ENCODE results near the gene SCN5A. TPM values are rescaled to one million over a fixed set of nuclear protein-coding genes. Genes with fewer than 3 reads are reported as not detected.

SCN5A gene
- total and polyA plus RNA-seq, 2 of the 13 experiments (the other 11 are each of a cell fraction or from before 2014, with no cell fraction given): 0.22 TPM; not detected in 1

DNA sequence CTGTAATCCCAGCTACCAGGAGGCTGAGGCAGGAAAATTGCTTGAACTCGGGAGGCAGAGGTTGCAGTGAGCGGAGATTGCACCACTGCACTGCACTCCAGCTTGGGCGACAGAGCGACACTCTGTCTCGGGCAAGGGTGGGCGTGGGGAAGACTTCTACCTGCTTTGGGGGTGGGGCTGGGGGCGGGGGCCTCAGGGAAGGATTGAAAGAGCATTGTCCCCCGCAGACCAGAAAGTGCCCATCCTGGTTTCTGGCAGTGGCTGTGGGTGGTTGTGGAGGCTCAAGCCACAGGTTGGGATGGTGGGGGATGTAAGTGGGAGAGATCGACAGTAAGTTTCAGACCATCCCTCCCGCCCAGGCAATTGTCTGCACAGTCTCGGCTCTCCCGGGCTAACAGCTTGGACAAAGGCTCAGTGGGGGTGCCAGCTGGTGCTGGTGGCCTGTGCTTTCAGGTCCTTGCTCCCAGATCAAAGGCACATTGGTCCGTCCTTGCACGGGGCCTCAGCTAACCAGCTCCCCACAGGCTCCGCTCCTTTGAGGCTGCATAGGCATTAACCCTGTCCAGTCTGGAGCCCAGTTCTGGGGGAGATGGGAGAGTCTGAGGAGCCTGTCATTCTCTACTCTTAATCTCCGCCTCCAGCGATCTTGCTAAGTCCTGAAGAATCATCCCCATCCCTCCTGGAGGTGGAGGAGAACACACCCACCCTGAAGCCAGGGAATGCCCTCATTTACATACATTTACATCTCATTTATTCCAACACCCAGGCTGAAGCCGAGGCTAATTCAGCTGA is 8.6 kb downstream of the SCN5A start:
- Histone ChIP-seq H2AFZ (ENCODE audit: low read length) (no peak overlapping the region), H4K20me1 (ENCODE audit: insufficient read depth, low read length) (no peaks in the 10 kb centered on the region), H3K4me1 (ENCODE audit: insufficient read depth, low read length) (no peaks in the 10 kb centered on the region), H3K36me3 (replicated peaks in 1 of 2; ENCODE audit: control insufficient read depth in 1 of 2, insufficient read depth in 2 of 2, low read length in 2 of 2) (no peaks in the 10 kb centered on the region), H3K9me3 (ENCODE audit: low read length) (no peaks in the 10 kb centered on the region), H3K79me2 (ENCODE audit: insufficient read depth, low read length) (no peaks in the 10 kb centered on the region), H3K4me3 (replicated peaks in 1 of 3; ENCODE audit: insufficient read depth in 1 of 3, low read depth in 2 of 3, low read length in 3 of 3) (no peak overlapping the region), H3K4me2 (ENCODE audit: low read depth, low read length) (no peak overlapping the region), H3K27me3 (ENCODE audit: control insufficient read depth in 1 of 2, insufficient read depth in 2 of 2, low read length in 2 of 2) (peaks cover 8 to 75% of the 10 kb centered on the region in 2 experiments; a peak in 4 of 5 replicates), H3K9ac (ENCODE audit: insufficient read depth, low read depth, low read length) (no peak overlapping the region), H3K27ac (ENCODE audit: extremely low read length, insufficient read depth, low read length) (no peak overlapping the region)
- in situ Hi-C loops (cut with HindIII; ENCODE audit: extremely low pct_ligation_motif_present, low pct_unique_long_range_greater_than_20kb): loop anchor here (10.0 kb wide), 1 partner anchor 204 kb away; no protein-coding TSS in a partner anchor
- no peak for FAIRE-seq
- no TSS peak for BruUV-seq (replicated peaks)
- ChIA-PET CTCF (ENCODE audit: low intra/inter-chr PET ratio, low total read pairs) (no interaction called here), POLR2A (no interaction called here)
- 13% methylated on average over 9 of the region's 18 CpGs for WGBS (ENCODE audit: low lambda C conversion rate)
- DNase-seq (ENCODE audit: low spot score): no peak
- ATAC-seq: no peak; the same call in 2 of the 3 replicates
- intact Hi-C loops (cut with micrococcal nuclease; ENCODE audit: unreplicated experiment): no loop called here
- peak; percentile 61; the same call in 1 of the 2 replicates for TF ChIP-seq ZNF652 (CRISPR knock-in tag; IDR thresholded peaks at IDR 0.05; ENCODE audit: borderline replicate concordance, low read depth)
- no peak for TF ChIP-seq NFATC3 (CRISPR knock-in tag; IDR thresholded peaks at IDR 0.05)

DNA sequence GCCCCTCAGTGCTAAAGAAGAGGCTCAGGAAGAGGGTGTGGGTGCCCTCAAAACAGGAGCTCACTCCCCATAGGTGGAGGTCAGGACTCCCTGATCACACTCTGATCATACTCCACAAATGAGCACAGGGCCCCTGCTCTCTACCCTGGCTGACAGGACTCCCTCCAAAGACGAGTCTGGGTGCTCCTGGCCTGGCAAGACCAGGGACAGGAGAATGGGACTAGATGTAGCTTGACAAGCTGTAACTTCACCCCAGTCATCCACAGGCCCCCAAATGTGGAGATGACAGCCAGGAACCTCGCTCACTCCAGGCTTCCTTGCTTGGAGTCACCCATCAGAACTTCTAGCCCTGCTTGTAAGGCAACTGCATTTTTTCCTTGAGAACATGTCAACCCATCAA is 11.1 kb downstream of the SCN5A start:
- Histone ChIP-seq H3K9ac (ENCODE audit: insufficient read depth, low read depth, low read length) (no peak overlapping the region), H3K4me3 (replicated peaks in 1 of 3; ENCODE audit: insufficient read depth in 1 of 3, low read depth in 2 of 3, low read length in 3 of 3) (no peak overlapping the region), H3K4me1 (ENCODE audit: insufficient read depth, low read length) (peaks cover 10% of the 10 kb centered on the region; the same call in 1 of the 2 replicates), H3K4me2 (ENCODE audit: low read depth, low read length) (no peak overlapping the region), H4K20me1 (ENCODE audit: insufficient read depth, low read length) (no peaks in the 10 kb centered on the region), H3K79me2 (ENCODE audit: insufficient read depth, low read length) (no peaks in the 10 kb centered on the region), H3K27me3 (ENCODE audit: control insufficient read depth in 1 of 2, insufficient read depth in 2 of 2, low read length in 2 of 2) (peaks cover 12 to 71% of the 10 kb centered on the region in 2 experiments; a peak in 4 of 5 replicates), H3K9me3 (ENCODE audit: low read length) (no peaks in the 10 kb centered on the region), H3K27ac (ENCODE audit: extremely low read length, insufficient read depth, low read length) (no peak overlapping the region), H2AFZ (ENCODE audit: low read length) (no peak overlapping the region), H3K36me3 (replicated peaks in 1 of 2; ENCODE audit: control insufficient read depth in 1 of 2, insufficient read depth in 2 of 2, low read length in 2 of 2) (no peaks in the 10 kb centered on the region)
- ChIA-PET POLR2A (no interaction called here), CTCF (ENCODE audit: low intra/inter-chr PET ratio, low total read pairs) (no interaction called here)
- in situ Hi-C loops (cut with HindIII; ENCODE audit: extremely low pct_ligation_motif_present, low pct_unique_long_range_greater_than_20kb) (no loop called here), intact Hi-C loops (cut with micrococcal nuclease; ENCODE audit: unreplicated experiment) (no loop called here)
- BruUV-seq (replicated peaks): no TSS peak
- no peak for DNase-seq (ENCODE audit: low spot score)
- ATAC-seq: no peak
- WGBS (ENCODE audit: low lambda C conversion rate): 17% methylated on average over 1 of the region's 2 CpGs
- FAIRE-seq: no peak
- no peak for TF ChIP-seq ETV6 (CRISPR knock-in tag; conservative IDR thresholded peaks at IDR 0.05)
- TF ChIP-seq, protein P1, sequence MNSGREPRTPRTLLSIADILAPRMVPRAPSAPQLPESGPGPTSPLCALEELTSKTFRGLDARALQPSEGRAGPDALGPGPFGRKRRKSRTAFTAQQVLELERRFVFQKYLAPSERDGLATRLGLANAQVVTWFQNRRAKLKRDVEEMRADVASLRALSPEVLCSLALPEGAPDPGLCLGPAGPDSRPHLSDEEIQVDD (CRISPR knock-in tag; IDR thresholded peaks at IDR 0.05; ENCODE audit: borderline replicate concordance): no peak
- no peak for TF ChIP-seq ZNF543 (CRISPR knock-in tag; IDR thresholded peaks at IDR 0.05)
- TF ChIP-seq ZSCAN12 (CRISPR knock-in tag; IDR thresholded peaks at IDR 0.05): no peak
- TF ChIP-seq RFX3 (CRISPR knock-in tag; IDR thresholded peaks at IDR 0.05): no peak
- TF ChIP-seq, protein P2, sequence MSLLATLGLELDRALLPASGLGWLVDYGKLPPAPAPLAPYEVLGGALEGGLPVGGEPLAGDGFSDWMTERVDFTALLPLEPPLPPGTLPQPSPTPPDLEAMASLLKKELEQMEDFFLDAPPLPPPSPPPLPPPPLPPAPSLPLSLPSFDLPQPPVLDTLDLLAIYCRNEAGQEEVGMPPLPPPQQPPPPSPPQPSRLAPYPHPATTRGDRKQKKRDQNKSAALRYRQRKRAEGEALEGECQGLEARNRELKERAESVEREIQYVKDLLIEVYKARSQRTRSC (CRISPR knock-in tag; IDR thresholded peaks at IDR 0.05; ENCODE audit: low read depth): no peak
- no peak for TF ChIP-seq SMAD1 (CRISPR knock-in tag; IDR thresholded peaks at IDR 0.05; ENCODE audit: borderline replicate concordance, low read depth)
- TF ChIP-seq ZNF33A (CRISPR knock-in tag; IDR thresholded peaks at IDR 0.05; ENCODE audit: borderline replicate concordance): no peak
- TF ChIP-seq, protein P3, sequence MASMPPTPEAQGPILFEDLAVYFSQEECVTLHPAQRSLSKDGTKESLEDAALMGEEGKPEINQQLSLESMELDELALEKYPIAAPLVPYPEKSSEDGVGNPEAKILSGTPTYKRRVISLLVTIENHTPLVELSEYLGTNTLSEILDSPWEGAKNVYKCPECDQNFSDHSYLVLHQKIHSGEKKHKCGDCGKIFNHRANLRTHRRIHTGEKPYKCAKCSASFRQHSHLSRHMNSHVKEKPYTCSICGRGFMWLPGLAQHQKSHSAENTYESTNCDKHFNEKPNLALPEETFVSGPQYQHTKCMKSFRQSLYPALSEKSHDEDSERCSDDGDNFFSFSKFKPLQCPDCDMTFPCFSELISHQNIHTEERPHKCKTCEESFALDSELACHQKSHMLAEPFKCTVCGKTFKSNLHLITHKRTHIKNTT (CRISPR knock-in tag; IDR thresholded peaks at IDR 0.05): no peak
- no peak for TF ChIP-seq ZNF780A (CRISPR knock-in tag; IDR thresholded peaks at IDR 0.05)
- TF ChIP-seq ATRX (CRISPR knock-in tag; IDR thresholded peaks at IDR 0.05; ENCODE audit: borderline replicate concordance): no peak
- no peak for TF ChIP-seq SP1 (IDR thresholded peaks at IDR 0.05)
- no peak for TF ChIP-seq SP1 (CRISPR knock-in tag; IDR thresholded peaks at IDR 0.05)
- no peak for TF ChIP-seq SMARCC2 (IDR thresholded peaks at IDR 0.05)
